ENCODE measurements around the gene CIBAR2. TPM values are rescaled to one million over a fixed set of nuclear protein-coding genes. Genes with fewer than 3 reads are reported as not detected.

Gene CIBAR2
- total and polyA plus RNA-seq, 9 of the 15 experiments (the other 6 are each of a cell fraction or from before 2014, with no cell fraction given) = not detected

DNA sequence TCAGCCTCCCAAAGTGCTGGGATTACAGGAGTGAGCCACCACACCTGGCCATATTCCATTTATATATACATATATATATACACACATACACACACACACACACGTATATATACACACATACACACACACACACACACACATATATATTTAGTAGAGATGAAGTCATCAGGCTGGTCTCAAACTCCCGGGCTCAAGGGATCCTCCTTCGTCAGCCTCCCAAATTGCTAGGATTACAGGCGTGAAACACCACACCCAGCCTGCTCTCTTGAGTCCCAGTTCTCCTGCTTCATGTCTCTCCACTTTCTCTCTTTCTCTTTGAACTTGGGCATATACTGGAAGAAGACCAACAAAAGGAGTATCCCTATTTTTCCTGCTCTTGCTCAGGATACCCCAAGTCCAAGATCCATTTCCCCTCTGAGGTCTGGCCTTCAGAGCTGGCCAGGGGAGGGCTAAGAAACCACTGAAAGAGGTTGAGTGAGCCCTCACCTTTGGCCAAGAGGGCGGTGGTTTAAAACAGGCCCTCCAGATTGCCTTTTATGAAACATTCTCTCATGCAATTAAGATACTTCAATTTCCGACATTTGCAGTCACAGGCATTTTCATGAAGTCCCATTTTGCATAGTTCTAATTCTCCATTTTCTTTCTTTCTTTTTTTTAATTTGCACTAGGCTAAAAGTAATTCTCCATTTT, 37.9 kb downstream of the CIBAR2 start (continued):
- TF ChIP-seq, protein P1, sequence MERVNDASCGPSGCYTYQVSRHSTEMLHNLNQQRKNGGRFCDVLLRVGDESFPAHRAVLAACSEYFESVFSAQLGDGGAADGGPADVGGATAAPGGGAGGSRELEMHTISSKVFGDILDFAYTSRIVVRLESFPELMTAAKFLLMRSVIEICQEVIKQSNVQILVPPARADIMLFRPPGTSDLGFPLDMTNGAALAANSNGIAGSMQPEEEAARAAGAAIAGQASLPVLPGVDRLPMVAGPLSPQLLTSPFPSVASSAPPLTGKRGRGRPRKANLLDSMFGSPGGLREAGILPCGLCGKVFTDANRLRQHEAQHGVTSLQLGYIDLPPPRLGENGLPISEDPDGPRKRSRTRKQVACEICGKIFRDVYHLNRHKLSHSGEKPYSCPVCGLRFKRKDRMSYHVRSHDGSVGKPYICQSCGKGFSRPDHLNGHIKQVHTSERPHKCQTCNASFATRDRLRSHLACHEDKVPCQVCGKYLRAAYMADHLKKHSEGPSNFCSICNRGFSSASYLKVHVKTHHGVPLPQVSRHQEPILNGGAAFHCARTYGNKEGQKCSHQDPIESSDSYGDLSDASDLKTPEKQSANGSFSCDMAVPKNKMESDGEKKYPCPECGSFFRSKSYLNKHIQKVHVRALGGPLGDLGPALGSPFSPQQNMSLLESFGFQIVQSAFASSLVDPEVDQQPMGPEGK (CRISPR knock-in tag; IDR thresholded peaks at IDR 0.05; ENCODE audit: borderline replicate concordance) = no peak
- TF ChIP-seq WHSC1 (IDR thresholded peaks at IDR 0.05; ENCODE audit: low read length) (no peak), SUPT5H (IDR thresholded peaks at IDR 0.05) (no peak), ZNF589 (CRISPR knock-in tag; IDR thresholded peaks at IDR 0.05; ENCODE audit: low read depth) (no peak), RAD51 (IDR thresholded peaks at IDR 0.05; ENCODE audit: borderline replicate concordance, low read depth) (no peak), ZNF347 (CRISPR knock-in tag; IDR thresholded peaks at IDR 0.05; ENCODE audit: low read depth) (no peak)
- TF ChIP-seq, protein P2, sequence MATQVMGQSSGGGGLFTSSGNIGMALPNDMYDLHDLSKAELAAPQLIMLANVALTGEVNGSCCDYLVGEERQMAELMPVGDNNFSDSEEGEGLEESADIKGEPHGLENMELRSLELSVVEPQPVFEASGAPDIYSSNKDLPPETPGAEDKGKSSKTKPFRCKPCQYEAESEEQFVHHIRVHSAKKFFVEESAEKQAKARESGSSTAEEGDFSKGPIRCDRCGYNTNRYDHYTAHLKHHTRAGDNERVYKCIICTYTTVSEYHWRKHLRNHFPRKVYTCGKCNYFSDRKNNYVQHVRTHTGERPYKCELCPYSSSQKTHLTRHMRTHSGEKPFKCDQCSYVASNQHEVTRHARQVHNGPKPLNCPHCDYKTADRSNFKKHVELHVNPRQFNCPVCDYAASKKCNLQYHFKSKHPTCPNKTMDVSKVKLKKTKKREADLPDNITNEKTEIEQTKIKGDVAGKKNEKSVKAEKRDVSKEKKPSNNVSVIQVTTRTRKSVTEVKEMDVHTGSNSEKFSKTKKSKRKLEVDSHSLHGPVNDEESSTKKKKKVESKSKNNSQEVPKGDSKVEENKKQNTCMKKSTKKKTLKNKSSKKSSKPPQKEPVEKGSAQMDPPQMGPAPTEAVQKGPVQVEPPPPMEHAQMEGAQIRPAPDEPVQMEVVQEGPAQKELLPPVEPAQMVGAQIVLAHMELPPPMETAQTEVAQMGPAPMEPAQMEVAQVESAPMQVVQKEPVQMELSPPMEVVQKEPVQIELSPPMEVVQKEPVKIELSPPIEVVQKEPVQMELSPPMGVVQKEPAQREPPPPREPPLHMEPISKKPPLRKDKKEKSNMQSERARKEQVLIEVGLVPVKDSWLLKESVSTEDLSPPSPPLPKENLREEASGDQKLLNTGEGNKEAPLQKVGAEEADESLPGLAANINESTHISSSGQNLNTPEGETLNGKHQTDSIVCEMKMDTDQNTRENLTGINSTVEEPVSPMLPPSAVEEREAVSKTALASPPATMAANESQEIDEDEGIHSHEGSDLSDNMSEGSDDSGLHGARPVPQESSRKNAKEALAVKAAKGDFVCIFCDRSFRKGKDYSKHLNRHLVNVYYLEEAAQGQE (IDR thresholded peaks at IDR 0.05; ENCODE audit: borderline replicate concordance) = no peak
- TF ChIP-seq, protein P2 (CRISPR knock-in tag; IDR thresholded peaks at IDR 0.05; ENCODE audit: low read depth) = no peak

Measured in K562 (cell line).